ENCODE measurements around the gene ANO10. TPM values are rescaled to one million over a fixed set of nuclear protein-coding genes. Genes with fewer than 3 reads are reported as not detected.
A peak's percentile ranks its signal among the peaks of the same experiment; 100 is the strongest.

Gene ANO10
- total and polyA plus RNA-seq, 2 donors (not counting 3 experiments of a cell fraction or from before 2014, with no cell fraction given), result 28.4 to 45.8 TPM

GRCh38 chr3:43348852-43349574, 272.8 kb downstream of the ANO10 start:
- H3K27ac ChIP-seq (ENCODE audit: insufficient read depth, low read depth, low read length), result no peak overlapping the region
- ChIA-PET POLR2A (no interaction called here), CTCF (interaction anchor here (5.4 kb wide), 1 partner anchor 153 kb away, joined by 26 read pairs; no protein-coding TSS in a partner anchor)
- no peaks in the 10 kb centered on the region for H3K9me3 ChIP-seq (replicated peaks; ENCODE audit: control insufficient read depth, insufficient read depth, low read length)
- no peak for TF ChIP-seq GATA2 (IDR thresholded peaks at IDR 0.05; ENCODE audit: insufficient read depth, insufficient read length, low read depth, low read length)
- TF ChIP-seq MYC (IDR thresholded peaks at IDR 0.05; ENCODE audit: low read depth, low read length), result no peak
- no peak for TF ChIP-seq CTCF (IDR thresholded peaks at IDR 0.05; ENCODE audit: extremely low read depth in 1 of 2, insufficient read depth in 1 of 2, low read depth in 1 of 2, low read length in 2 of 2)
- TF ChIP-seq POLR2A (IDR thresholded peaks at IDR 0.05; ENCODE audit: low read depth, low read length), result no peak
- no peak for TF ChIP-seq JUN (IDR thresholded peaks at IDR 0.05; ENCODE audit: borderline replicate concordance, insufficient read depth, insufficient read length, low read depth)
- no peak for TF ChIP-seq FOS (IDR thresholded peaks at IDR 0.05; ENCODE audit: borderline replicate concordance, insufficient read depth, low read length)
- TF ChIP-seq POLR2AphosphoS5 (IDR thresholded peaks at IDR 0.05; ENCODE audit: insufficient read depth, low read depth, low read length), result no peak
- TF ChIP-seq MAX (IDR thresholded peaks at IDR 0.05; ENCODE audit: insufficient read depth, insufficient read length), result no peak
- TF ChIP-seq EZH2 (IDR thresholded peaks at IDR 0.05; ENCODE audit: borderline replicate concordance, low read depth, low read length, severe bottlenecking), result no peak
- no peaks in the 10 kb centered on the region for H3K4me1 ChIP-seq (ENCODE audit: control insufficient read depth, extremely low read depth, insufficient read depth, low read length)
- no peaks in the 10 kb centered on the region for H3K9me1 ChIP-seq (replicated peaks; ENCODE audit: control insufficient read depth, extremely low read depth, insufficient read depth, low read length)
- BruUV-seq (replicated peaks), result TSS peak; percentile 1
- H3K9ac ChIP-seq (replicated peaks; ENCODE audit: extremely low read depth, insufficient read depth, low read length), result no peak overlapping the region
- H2AFZ ChIP-seq (ENCODE audit: low read depth, low read length), result no peak overlapping the region
- intact Hi-C loops (cut with micrococcal nuclease) (no loop called here), dilution Hi-C loops (cut with MboI; ENCODE audit: extremely low pct_ligation_motif_present, low sequenced_read_pairs) (no loop called here)
- DNase-seq (ENCODE audit: low read depth, low spot score), result no peak
- FAIRE-seq, result no peak
- no peak overlapping the region for H3K4me2 ChIP-seq (ENCODE audit: insufficient read depth, low read length)
- H3K36me3 ChIP-seq (ENCODE audit: control insufficient read depth in 2 of 2, extremely low read depth in 1 of 2, insufficient read depth in 2 of 2, low read length in 2 of 2), result peaks cover 42 to 58% of the 10 kb centered on the region in 2 experiments
- H3K27me3 ChIP-seq (ENCODE audit: control insufficient read depth in 2 of 2, insufficient read depth in 2 of 2, low read length in 2 of 2), result no peaks in the 10 kb centered on the region
- H4K20me1 ChIP-seq (replicated peaks; ENCODE audit: control insufficient read depth, extremely low read depth, insufficient read depth, low read length), result peaks cover 2% of the 10 kb centered on the region
- peaks cover 30% of the 10 kb centered on the region for H3K79me2 ChIP-seq (ENCODE audit: control insufficient read depth, insufficient read depth, low read length)
- no peak overlapping the region for H3K4me3 ChIP-seq (replicated peaks in 1 of 3; ENCODE audit: insufficient read depth in 1 of 3, low read depth in 1 of 3, low read length in 3 of 3)
